GM12891 (cell line): ENCODE data around the gene CACNA2D1.

Experiments
- POLR2AphosphoS5 ChIP-seq: IDR thresholded peaks from 2 replicates; pipeline ENCODE4 v1.6.1; 2011; ENCODE audit warnings: low read depth, low read length, control low read depth
- TAF1 ChIP-seq: IDR thresholded peaks from 2 replicates; pipeline ENCODE4 v1.6.1; 2011; ENCODE audit warnings: low read depth, low read length, control low read depth

- TF ChIP-seq POLR2AphosphoS5 (no peak), TAF1 (no peak)
Observed at GRCh38 chr7:82305347-82306005, 138.1 kb downstream of the CACNA2D1 start.
